Central memory CD8-positive, alpha-beta T cell (primary cell): ENCODE data around the gene URB1.
"Not testable (repeated sequence)": the region's sequence is repeated elsewhere in the genome, so short reads cannot be mapped to it uniquely, and the experiment has no call there.

ENCODE experiments used
- ATAC-seq: fragments of 150-1000 bp; cut with Tn5 transposase; replicated peaks from 2 replicates; pipeline ENCODE4 v1.10.0; 2022; ENCODE audit warnings: mild to moderate bottlenecking, moderate FRiP score, moderate number of reproducible peaks; ENCODE audit not compliant: poor library complexity, severe bottlenecking; ENCODE audit errors: extremely low read depth
- DNase-seq, 2 donors: peaks; one replicate each; pipeline ENCODE4 v3.0.0; 2021; ENCODE audit warnings: low spot score in 2 of 2
- H3K27ac Mint-ChIP-seq: one replicate; pipeline ENCODE4 v1.8.0; 2022; ENCODE audit warnings: low read depth, mild to moderate bottlenecking, moderate library complexity, mixed read lengths
- H3K27me3 Mint-ChIP-seq: one replicate; pipeline ENCODE4 v1.8.0; 2022; ENCODE audit warnings: mixed read lengths
- H3K36me3 Mint-ChIP-seq: one replicate; pipeline ENCODE4 v1.8.0; 2022; ENCODE audit warnings: mild to moderate bottlenecking, moderate library complexity, mixed read lengths; ENCODE audit not compliant: insufficient read depth
- H3K4me1 Mint-ChIP-seq: one replicate; pipeline ENCODE4 v1.8.0; 2022; ENCODE audit warnings: mixed read lengths
- H3K4me3 Mint-ChIP-seq: one replicate; pipeline ENCODE4 v1.8.0; 2022; ENCODE audit warnings: mild to moderate bottlenecking, moderate library complexity, mixed read lengths
- H3K9me3 Mint-ChIP-seq: one replicate; pipeline ENCODE4 v1.8.0; 2022; ENCODE audit warnings: mixed read lengths

URB1 gene

GRCh38 chr21:32393677-32394001 lies 827 bp upstream of the URB1 start:
- Mint-ChIP-seq H3K27ac (peak overlapping the region; percentile 44), H3K4me3 (peak overlapping the region; percentile 80), H3K36me3 (peaks cover 1% of the 10 kb centered on the region), H3K4me1 (peaks cover 29% of the 10 kb centered on the region), H3K9me3 (no peaks in the 10 kb centered on the region), H3K27me3 (peaks cover 20% of the 10 kb centered on the region)
- DNase-seq = no peak
- no peak for ATAC-seq

- peaks cover 39% of the 10 kb centered on the region for H3K4me1 Mint-ChIP-seq
- H3K9me3 Mint-ChIP-seq = no peaks in the 10 kb centered on the region
- H3K4me3 Mint-ChIP-seq = peak overlapping the region; percentile 80
- H3K27ac Mint-ChIP-seq = no peak overlapping the region
- DNase-seq (no peak), ATAC-seq (peak; percentile 10)
- peaks cover 10% of the 10 kb centered on the region for H3K27me3 Mint-ChIP-seq
- H3K36me3 Mint-ChIP-seq = peaks cover 3% of the 10 kb centered on the region
These were observed 423 bp downstream of the URB1 start for GRCh38 chr21:32392299-32392879.

GRCh38 chr21:32391755-32392154 lies 1.1 kb downstream of the URB1 start:
- peak overlapping the region; percentile 80 for H3K4me3 Mint-ChIP-seq
- H3K4me1 Mint-ChIP-seq = peaks cover 44% of the 10 kb centered on the region
- peaks cover 3% of the 10 kb centered on the region for H3K36me3 Mint-ChIP-seq
- peaks cover 10% of the 10 kb centered on the region for H3K27me3 Mint-ChIP-seq
- H3K9me3 Mint-ChIP-seq = no peaks in the 10 kb centered on the region
- H3K27ac Mint-ChIP-seq = no peak overlapping the region
- ATAC-seq (no peak), DNase-seq (no peak)

- H3K4me1 Mint-ChIP-seq = peaks cover 44% of the 10 kb centered on the region
- H3K9me3 Mint-ChIP-seq, H3K27me3 Mint-ChIP-seq, ATAC-seq, H3K36me3 Mint-ChIP-seq, H3K27ac Mint-ChIP-seq, DNase-seq, H3K4me3 Mint-ChIP-seq: not testable (repeated sequence)
These were observed 2.1 kb downstream of the URB1 start for GRCh38 chr21:32390537-32391224.

GRCh38 chr21:32389337-32390015 lies 3.3 kb downstream of the URB1 start:
- peaks cover 10% of the 10 kb centered on the region for H3K36me3 Mint-ChIP-seq
- no peak overlapping the region for H3K4me3 Mint-ChIP-seq
- H3K27ac Mint-ChIP-seq = no peak overlapping the region

GRCh38 chr21:32388306-32388705 lies 4.5 kb downstream of the URB1 start:
- peaks cover 17% of the 10 kb centered on the region for H3K36me3 Mint-ChIP-seq
- ATAC-seq = no peak
- H3K27ac Mint-ChIP-seq = no peak overlapping the region
- no peaks in the 10 kb centered on the region for H3K27me3 Mint-ChIP-seq
- H3K9me3 Mint-ChIP-seq = no peaks in the 10 kb centered on the region
- H3K4me1 Mint-ChIP-seq = peaks cover 44% of the 10 kb centered on the region
- DNase-seq = no peak
- no peak overlapping the region for H3K4me3 Mint-ChIP-seq

More at GRCh38 chr21:32389337-32390015, 3.3 kb downstream of the URB1 start:
- no peaks in the 10 kb centered on the region for H3K27me3 Mint-ChIP-seq
- ATAC-seq (no peak), DNase-seq (no peak)
- peaks cover 44% of the 10 kb centered on the region for H3K4me1 Mint-ChIP-seq
- H3K9me3 Mint-ChIP-seq = no peaks in the 10 kb centered on the region

GRCh38 chr21:32387151-32387550 lies 5.7 kb downstream of the URB1 start:
- DNase-seq = no peak
- Mint-ChIP-seq H3K36me3 (peaks cover 24% of the 10 kb centered on the region), H3K27me3 (no peaks in the 10 kb centered on the region), H3K4me3 (no peak overlapping the region), H3K27ac (no peak overlapping the region), H3K9me3 (no peaks in the 10 kb centered on the region), H3K4me1 (peaks cover 42% of the 10 kb centered on the region)
- ATAC-seq = no peak

- no peak for DNase-seq
- no peaks in the 10 kb centered on the region for H3K9me3 Mint-ChIP-seq
- ATAC-seq = no peak
- H3K4me1 Mint-ChIP-seq = peaks cover 34% of the 10 kb centered on the region
- no peak overlapping the region for H3K4me3 Mint-ChIP-seq
- H3K36me3 Mint-ChIP-seq = peaks cover 29% of the 10 kb centered on the region
- H3K27ac Mint-ChIP-seq = no peak overlapping the region
- no peaks in the 10 kb centered on the region for H3K27me3 Mint-ChIP-seq
These were observed 6.5 kb downstream of the URB1 start for GRCh38 chr21:32386195-32386870.

GRCh38 chr21:32383812-32384211 lies 9.0 kb downstream of the URB1 start:
- Mint-ChIP-seq H3K4me1 (peaks cover 16% of the 10 kb centered on the region), H3K4me3 (no peak overlapping the region), H3K9me3 (no peaks in the 10 kb centered on the region), H3K27me3 (no peaks in the 10 kb centered on the region), H3K27ac (no peak overlapping the region), H3K36me3 (peaks cover 41% of the 10 kb centered on the region)
- no peak for DNase-seq
- no peak for ATAC-seq

GRCh38 chr21:32382108-32382644 lies 10.6 kb downstream of the URB1 start:
- Mint-ChIP-seq H3K36me3 (peaks cover 40% of the 10 kb centered on the region), H3K27ac (peak overlapping the region; percentile 69), H3K4me3 (no peak overlapping the region), H3K4me1 (peaks cover 7% of the 10 kb centered on the region), H3K27me3 (no peaks in the 10 kb centered on the region), H3K9me3 (no peaks in the 10 kb centered on the region)
- ATAC-seq (no peak), DNase-seq (no peak)

GRCh38 chr21:32381571-32381970 lies 11.2 kb downstream of the URB1 start:
- Mint-ChIP-seq H3K4me3 (no peak overlapping the region), H3K9me3 (no peaks in the 10 kb centered on the region), H3K4me1 (peaks cover 5% of the 10 kb centered on the region), H3K36me3 (peaks cover 41% of the 10 kb centered on the region), H3K27ac (peak overlapping the region; percentile 69), H3K27me3 (no peaks in the 10 kb centered on the region)
- no peak for DNase-seq
- no peak for ATAC-seq

GRCh38 chr21:32380940-32381339 lies 11.9 kb downstream of the URB1 start:
- no peak overlapping the region for H3K4me3 Mint-ChIP-seq
- H3K27ac Mint-ChIP-seq = peak overlapping the region; percentile 69
- ATAC-seq (no peak), DNase-seq (no peak)
- H3K36me3 Mint-ChIP-seq = peaks cover 43% of the 10 kb centered on the region
- peaks cover 5% of the 10 kb centered on the region for H3K4me1 Mint-ChIP-seq
- no peaks in the 10 kb centered on the region for H3K9me3 Mint-ChIP-seq
- no peaks in the 10 kb centered on the region for H3K27me3 Mint-ChIP-seq
